ENCODE data around the gene TCIRG1.

Gene TCIRG1

DNA sequence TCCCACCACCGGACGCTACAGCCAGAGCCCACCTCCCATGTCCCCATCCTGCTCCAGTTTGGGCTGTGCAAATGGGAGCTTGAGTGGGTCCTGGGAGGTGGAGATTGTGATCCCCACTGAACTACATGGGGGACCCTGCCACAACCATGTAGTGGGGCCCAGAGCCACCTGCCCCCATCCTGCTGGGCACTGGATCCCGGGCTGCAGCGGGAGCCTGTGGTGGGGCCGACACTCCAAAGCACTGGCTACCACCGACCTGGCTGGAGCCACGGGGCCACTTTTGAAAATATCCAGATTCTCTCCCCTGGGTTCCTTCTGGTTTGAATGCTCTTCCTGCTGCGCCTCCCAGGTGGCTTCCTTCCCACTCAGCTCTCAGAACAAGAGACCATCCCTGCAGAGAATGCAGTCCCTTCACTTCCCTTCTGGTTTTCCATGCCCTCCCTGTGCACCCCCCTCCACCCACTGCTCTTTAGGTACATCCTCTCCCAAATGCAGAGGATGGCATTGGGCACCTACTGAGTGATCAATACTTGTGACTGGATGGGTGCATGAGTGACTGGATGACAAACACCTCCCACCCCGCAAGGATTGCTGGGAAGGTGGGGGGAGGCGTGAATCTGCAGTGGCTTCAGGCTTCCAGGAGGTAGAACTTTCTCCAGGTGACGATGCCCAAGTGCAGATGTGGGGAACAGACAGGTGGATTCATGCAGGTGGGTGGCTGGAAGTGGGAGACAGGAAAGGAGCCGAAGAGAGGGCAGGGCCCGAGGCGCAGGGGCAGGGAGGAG is 34.1 kb upstream of the TCIRG1 start:
- no peak for DNase-seq

DNA sequence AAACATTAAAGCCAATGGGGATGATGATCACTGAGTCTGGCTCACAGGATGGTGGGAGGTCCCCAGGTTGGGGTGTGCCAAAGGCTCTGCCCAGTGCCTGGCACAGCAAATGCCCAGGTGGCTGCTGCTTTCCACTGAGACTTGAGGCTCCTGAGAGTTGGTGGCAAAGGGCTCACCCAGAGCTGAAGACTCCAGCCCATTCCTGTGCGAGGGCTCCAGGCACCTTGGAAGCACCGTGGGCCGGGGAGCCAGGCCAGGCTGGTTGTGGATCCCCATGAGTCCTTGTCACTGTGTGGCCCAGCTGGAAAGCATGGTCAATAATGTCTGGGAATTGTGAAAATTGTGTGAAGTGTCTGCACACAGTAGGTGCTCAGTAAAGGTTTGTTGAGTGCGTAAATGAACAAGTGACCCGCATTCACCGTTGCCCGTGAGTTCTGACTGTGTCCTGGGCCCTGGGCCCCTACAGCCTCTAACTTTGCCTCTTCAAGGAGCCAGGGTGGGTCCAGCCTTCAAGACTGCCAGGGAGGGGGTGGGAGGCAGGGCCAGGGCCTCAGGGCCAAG is 32.1 kb upstream of the TCIRG1 start:
- DNase-seq, result no peak

- DNase-seq, result no peak
Measured at GRCh38 chr11:68007498-68008380, 31.1 kb upstream of the TCIRG1 start.

DNA sequence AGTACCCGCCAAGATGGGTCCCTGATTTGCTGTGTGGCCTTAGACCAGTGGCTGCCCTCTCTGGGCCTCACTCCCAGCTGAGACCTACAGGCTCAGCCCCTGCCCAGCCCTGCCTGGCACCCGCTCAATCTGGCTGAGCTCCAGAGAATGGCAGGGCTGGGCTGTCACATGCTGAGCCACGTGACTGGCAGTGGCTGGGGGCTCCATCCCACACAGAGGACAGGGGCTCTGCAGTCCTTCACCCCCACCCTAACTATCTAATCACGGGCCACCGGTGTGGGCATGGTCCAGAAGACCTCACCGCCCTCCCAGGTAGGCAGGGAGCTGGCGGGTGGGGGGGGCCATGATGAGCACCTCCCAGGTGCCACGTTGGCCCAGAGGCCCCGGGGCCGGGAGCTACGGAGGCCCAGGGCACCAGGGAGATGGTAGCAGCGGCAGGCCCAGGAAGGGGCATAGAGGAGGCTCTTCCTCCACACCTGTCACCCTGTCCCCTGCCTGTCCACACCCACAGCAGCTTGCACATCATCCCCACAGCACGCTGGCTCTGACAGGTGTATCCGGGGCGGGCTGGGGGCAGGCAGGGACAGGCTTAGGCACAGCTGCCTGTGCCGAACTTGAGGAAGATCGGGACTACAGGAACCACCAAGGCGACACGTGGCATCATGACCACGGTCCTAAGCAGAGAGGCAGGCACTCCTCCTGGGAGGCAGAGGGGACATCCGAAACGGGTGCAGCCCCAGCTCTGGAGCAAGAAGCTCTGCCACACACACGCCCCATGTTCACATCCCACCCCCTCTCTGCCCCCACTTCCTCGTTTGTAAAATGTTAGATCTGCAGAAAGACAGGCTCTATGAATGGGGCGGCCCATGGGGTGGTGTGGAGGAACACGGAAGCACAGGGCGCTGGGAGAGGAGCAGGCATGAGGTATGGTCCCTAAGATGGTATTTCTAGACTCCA is 30.2 kb upstream of the TCIRG1 start:
- no peak for DNase-seq

GRCh38 chr11:68009391-68010089 is 29.3 kb upstream of the TCIRG1 start:
- DNase-seq, result no peak

GRCh38 chr11:68010090-68011041 is 28.5 kb upstream of the TCIRG1 start, which contains the start of gene ALDH3B1:
Gene ALDH3B1 (plus strand): TSS chr11:68010327. CDS start chr11:68015298, 4,971 bp downstream.
- DNase-seq, result no peak

DNA sequence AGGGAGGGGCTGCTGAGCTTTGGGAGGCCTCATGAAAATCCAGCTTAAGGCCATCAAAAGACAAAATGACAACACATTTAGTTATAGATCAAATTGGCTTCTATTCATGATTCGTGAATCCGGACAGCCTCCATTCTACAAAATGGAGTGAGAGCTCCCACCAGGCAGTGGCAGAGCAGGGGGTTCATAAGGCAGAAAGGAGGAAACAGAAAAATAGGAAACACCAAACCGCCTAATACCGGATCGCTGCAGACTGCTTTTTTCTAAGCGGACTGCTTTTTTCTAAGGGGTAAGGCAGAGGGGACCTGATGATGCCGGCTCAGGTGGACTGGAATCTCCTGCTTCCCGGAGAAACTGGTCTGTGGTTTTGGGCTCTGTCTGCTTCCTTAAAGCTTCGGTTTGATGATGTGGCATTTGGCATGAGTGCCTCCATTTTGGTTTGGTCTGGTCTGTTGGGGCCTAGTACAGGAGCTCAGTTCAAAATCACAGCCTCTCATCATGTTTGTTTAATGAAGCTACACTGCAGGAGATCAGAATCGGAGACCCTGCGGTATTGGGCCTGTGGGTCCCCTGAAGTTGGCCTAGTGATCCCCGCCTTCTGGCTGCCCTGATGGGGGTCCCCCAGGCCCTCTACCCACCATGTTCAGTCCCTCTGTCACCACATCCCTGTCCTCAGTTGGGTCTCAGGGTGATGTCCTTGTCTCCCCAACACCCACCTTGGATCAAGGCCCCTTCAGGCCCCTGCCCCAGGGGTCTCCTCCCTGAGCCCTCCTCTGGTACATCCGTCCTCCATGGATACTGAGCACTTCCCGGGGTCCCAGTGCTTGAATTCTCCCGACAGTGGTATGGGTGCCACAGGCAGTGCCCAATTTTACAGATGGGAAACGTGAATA is 27.5 kb upstream of the TCIRG1 start:
- DNase-seq, result no peak

DNA sequence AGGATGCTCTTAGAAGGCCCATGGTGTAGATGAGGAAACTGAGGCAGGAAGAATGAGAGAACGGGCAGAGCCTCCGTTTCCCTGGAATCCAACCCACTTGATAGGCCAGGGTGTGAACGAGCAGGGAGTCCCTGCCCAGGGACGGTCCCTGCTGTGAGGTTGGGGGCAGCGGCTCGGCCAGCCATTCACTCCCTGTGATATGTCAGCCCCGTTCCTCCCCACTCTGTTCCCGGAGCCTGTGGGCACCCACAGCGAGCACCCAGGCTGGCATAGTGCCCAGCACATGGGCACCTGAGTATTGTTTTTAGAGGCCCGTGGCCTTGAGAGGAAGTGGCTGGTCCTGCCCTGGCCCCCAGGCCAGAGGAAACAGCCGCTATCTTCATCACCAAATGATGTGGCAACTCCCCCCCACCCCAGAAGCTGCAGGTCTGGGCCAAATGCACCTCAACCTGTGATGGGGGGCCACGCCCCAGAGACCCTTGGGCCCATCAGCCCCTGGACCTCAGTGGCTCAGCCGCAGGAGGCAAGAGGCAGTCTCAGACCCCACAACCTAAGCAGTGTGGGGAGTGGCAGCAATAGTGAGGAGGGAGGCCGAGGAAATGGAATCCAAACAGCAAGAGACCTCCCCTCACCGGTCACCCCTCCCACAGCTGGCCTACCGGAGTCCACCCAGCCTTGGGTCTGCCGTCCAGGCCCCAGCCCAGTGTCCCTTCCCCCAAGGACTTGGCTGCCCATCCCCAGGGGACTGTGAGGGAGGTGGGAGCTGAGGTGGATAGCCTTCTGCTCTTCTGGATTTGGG is 26.6 kb upstream of the TCIRG1 start:
- no peak for DNase-seq

DNA sequence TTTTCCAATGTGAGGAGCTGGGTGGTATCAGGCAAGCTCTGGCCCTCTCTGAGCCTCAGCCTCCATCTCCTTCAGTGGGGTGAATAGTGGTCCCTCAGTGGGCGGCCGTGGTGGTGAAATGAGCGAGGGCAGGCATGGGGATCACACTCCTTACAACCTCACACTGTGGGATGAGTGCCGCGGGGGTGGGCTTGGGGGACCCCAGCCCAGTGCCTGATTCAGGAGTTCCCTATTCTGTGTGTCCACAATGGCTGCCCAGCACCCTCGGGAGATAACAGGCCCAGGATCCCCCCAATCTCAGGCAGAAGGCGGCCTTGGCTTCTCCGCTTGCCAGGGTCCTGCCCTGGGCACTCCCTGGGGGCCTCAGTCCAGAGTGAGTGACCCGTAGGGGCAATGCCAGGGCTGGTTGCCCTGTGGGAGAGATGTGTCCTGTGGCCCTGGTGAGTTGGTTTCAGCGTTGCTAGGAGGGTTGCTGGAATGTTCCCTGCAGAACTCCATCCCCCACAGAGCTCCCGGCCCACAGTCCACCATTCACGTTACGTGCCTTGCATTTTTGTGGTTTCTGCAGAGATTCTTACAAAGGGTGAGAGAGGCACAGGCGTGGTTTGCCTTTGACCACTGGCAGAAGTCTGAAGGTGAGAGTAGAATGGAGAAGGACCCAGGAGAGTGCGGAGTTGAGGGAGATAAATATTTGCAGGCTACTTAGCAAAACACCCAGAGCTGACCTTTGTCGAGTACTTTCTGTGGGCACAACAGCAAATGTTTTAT is 25.8 kb upstream of the TCIRG1 start:
- no peak for DNase-seq

DNA sequence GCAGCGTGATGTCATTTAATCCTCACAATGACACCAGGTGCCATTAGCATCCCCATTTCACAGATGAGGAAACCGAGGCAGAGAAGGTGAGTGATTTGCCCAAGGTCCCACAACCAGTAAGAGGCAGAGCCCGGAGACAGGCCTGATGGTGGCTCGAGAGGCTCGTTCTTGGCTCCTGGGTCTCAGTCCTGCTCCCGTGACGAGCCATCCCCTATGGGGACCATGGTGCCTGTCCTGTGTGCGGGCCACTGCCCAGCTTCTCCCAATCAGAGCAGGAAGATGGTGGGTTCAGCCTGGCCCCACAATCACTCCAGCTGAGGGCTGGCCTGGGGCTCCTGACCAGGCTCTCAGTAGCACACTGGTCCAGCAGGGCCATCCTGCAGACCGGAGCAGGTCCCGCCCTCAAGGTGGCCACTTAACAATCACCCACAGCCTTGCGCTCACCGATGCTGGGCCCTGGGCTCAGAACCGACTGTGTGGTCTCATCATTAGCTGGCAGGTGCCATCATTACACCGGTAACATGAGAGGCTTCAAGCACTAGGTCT is 25.1 kb upstream of the TCIRG1 start:
- no peak for DNase-seq

GRCh38 chr11:68014157-68014946 is 24.5 kb upstream of the TCIRG1 start:
- no peak for DNase-seq

GRCh38 chr11:68014947-68015447 is 23.8 kb upstream of the TCIRG1 start:
- no peak for DNase-seq

- no peak for DNase-seq
Measured at GRCh38 chr11:68015467-68015866, 23.4 kb upstream of the TCIRG1 start.

GRCh38 chr11:68016161-68016903 is 22.5 kb upstream of the TCIRG1 start:
- DNase-seq, result no peak
